HG03442 (cell line): Measurements from ENCODE around the gene PPP1R9A.

ENCODE experiments used
- ATAC-seq: cut with Tn5 transposase; IDR thresholded peaks from one replicate; pipeline ENCODE4 v1.9.1; 2021; ENCODE audit warnings: mild to moderate bottlenecking, moderate library complexity; ENCODE audit not compliant: unreplicated experiment

PPP1R9A gene

GRCh38 chr7:95026421-95027072, 119.2 kb downstream of the PPP1R9A start:
- no peak for ATAC-seq

- ATAC-seq: no peak
Observed at GRCh38 chr7:95027234-95027872, 120.0 kb downstream of the PPP1R9A start.

- ATAC-seq: no peak
Observed at GRCh38 chr7:95028683-95029082, 121.3 kb downstream of the PPP1R9A start.

- ATAC-seq: no peak
Observed at GRCh38 chr7:95035295-95035694, 127.9 kb downstream of the PPP1R9A start.

GRCh38 chr7:95041031-95041430, 133.6 kb downstream of the PPP1R9A start:
- ATAC-seq: no peak

- no peak for ATAC-seq
Observed at GRCh38 chr7:95045236-95045923, 138.0 kb downstream of the PPP1R9A start.

GRCh38 chr7:95046494-95047240, 139.3 kb downstream of the PPP1R9A start:
- ATAC-seq: no peak

- ATAC-seq: no peak
Observed at GRCh38 chr7:95047291-95047690, 139.9 kb downstream of the PPP1R9A start.

- no peak for ATAC-seq
Observed at GRCh38 chr7:95052566-95053094, 145.2 kb downstream of the PPP1R9A start.

GRCh38 chr7:95054386-95054785, 147.0 kb downstream of the PPP1R9A start:
- ATAC-seq: no peak

- no peak for ATAC-seq
Observed at GRCh38 chr7:95055295-95055694, 147.9 kb downstream of the PPP1R9A start.

GRCh38 chr7:95056107-95056739, 148.8 kb downstream of the PPP1R9A start:
- no peak for ATAC-seq

GRCh38 chr7:95056901-95057300, 149.5 kb downstream of the PPP1R9A start:
- ATAC-seq: no peak

- no peak for ATAC-seq
Observed at GRCh38 chr7:95059842-95060313, 152.5 kb downstream of the PPP1R9A start.

- ATAC-seq: no peak
Observed at GRCh38 chr7:95062901-95063300, 155.5 kb downstream of the PPP1R9A start.

GRCh38 chr7:95066737-95067530, 159.5 kb downstream of the PPP1R9A start:
- no peak for ATAC-seq

- no peak for ATAC-seq
Observed at GRCh38 chr7:95088536-95089215, 181.3 kb downstream of the PPP1R9A start.

GRCh38 chr7:95089414-95090315, 182.3 kb downstream of the PPP1R9A start:
- ATAC-seq: no peak
